NCI-H774 (cell line): ENCODE results near the gene LGALS9.

Source experiments
- DNase-seq: peaks from one replicate; lab custom pipeline; 2025; lab: John Stamatoyannopoulos, UW

The LGALS9 gene

GRCh38 chr17:27630607-27631410 lies at the start of gene LGALS9:
LGALS9 (plus strand) TSS chr17:27631188; CDS start chr17:27631266, 78 bp downstream.
- DNase-seq: peak; percentile 8

GRCh38 chr17:27582696-27583095 lies 48.3 kb upstream of the LGALS9 start:
- DNase-seq: no peak

- DNase-seq: no peak
Observed at GRCh38 chr17:27585153-27585681, 45.8 kb upstream of the LGALS9 start.

- no peak for DNase-seq
Observed at GRCh38 chr17:27585792-27586191, 45.2 kb upstream of the LGALS9 start.

GRCh38 chr17:27586203-27586721 lies 44.7 kb upstream of the LGALS9 start:
- no peak for DNase-seq

GRCh38 chr17:27588354-27588753 lies 42.6 kb upstream of the LGALS9 start:
- DNase-seq: no peak

GRCh38 chr17:27590864-27591263 lies 40.1 kb upstream of the LGALS9 start:
- DNase-seq: no peak

GRCh38 chr17:27591986-27592385 lies 39.0 kb upstream of the LGALS9 start:
- no peak for DNase-seq

- no peak for DNase-seq
Observed at GRCh38 chr17:27593232-27593856, 37.6 kb upstream of the LGALS9 start.

- no peak for DNase-seq
Observed at GRCh38 chr17:27593857-27594255, 37.1 kb upstream of the LGALS9 start.

GRCh38 chr17:27595208-27595607 lies 35.8 kb upstream of the LGALS9 start:
- DNase-seq: no peak

- DNase-seq: no peak
Observed at GRCh38 chr17:27596096-27596495, 34.9 kb upstream of the LGALS9 start.

GRCh38 chr17:27596566-27597187 lies 34.3 kb upstream of the LGALS9 start:
- no peak for DNase-seq

GRCh38 chr17:27597188-27597580 lies 33.8 kb upstream of the LGALS9 start:
- DNase-seq: no peak

- DNase-seq: no peak
Observed at GRCh38 chr17:27597783-27598320, 33.1 kb upstream of the LGALS9 start.

- DNase-seq: no peak
Observed at GRCh38 chr17:27598337-27599050, 32.5 kb upstream of the LGALS9 start.

- no peak for DNase-seq
Observed at GRCh38 chr17:27600471-27600870, 30.5 kb upstream of the LGALS9 start.

GRCh38 chr17:27601069-27601974 lies 29.7 kb upstream of the LGALS9 start:
- DNase-seq: peak; percentile 59

GRCh38 chr17:27601975-27602302 lies 29.0 kb upstream of the LGALS9 start:
- no peak for DNase-seq

GRCh38 chr17:27602721-27603420 lies 28.1 kb upstream of the LGALS9 start:
- DNase-seq: peak; percentile 40
